Ishikawa (cell line): ENCODE results near the gene RAPSN.
A peak's percentile ranks its signal among the peaks of the same experiment; 100 is the strongest.

Source experiments
- CEBPB ChIP-seq: IDR thresholded peaks from 2 replicates; pipeline ENCODE4 v1.6.1; 2012
- CREB1 ChIP-seq: IDR thresholded peaks from 2 replicates; pipeline ENCODE4 v1.6.1; 2012; ENCODE audit warnings: low read depth
- EGR1 ChIP-seq: IDR thresholded peaks from 2 replicates; pipeline ENCODE4 v1.6.1; 2012
- EP300 ChIP-seq: IDR thresholded peaks from 2 replicates; pipeline ENCODE4 v1.6.1; 2012; ENCODE audit warnings: borderline replicate concordance
- FOXM1 ChIP-seq: IDR thresholded peaks from 2 replicates; pipeline ENCODE4 v1.6.1; 2012; ENCODE audit warnings: low read depth, borderline replicate concordance
- NFIC ChIP-seq: IDR thresholded peaks from 2 replicates; pipeline ENCODE4 v1.6.1; 2012
- RAD21 ChIP-seq: IDR thresholded peaks from 2 replicates; pipeline ENCODE4 v1.6.1; 2012; ENCODE audit warnings: low read depth
- TAF1 ChIP-seq: IDR thresholded peaks from 2 replicates; pipeline ENCODE4 v1.6.1; 2012; ENCODE audit warnings: low read depth, mild to moderate bottlenecking
- TCF12 ChIP-seq: IDR thresholded peaks from 2 replicates; pipeline ENCODE4 v1.6.1; 2012; ENCODE audit warnings: low read depth
- TEAD4 ChIP-seq: IDR thresholded peaks from 2 replicates; pipeline ENCODE4 v1.6.1; 2012
- YY1 ChIP-seq: IDR thresholded peaks from 2 replicates; pipeline ENCODE4 v1.6.1; 2012; ENCODE audit warnings: low read depth
- ZBTB7A ChIP-seq: IDR thresholded peaks from 2 replicates; pipeline ENCODE4 v1.6.1; 2012; ENCODE audit warnings: low read depth
- TF ChIP-seq, protein P1 (sequence below): IDR thresholded peaks from 2 replicates; pipeline ENCODE4 v1.6.1; 2012
- TF ChIP-seq, protein P2 (sequence below): IDR thresholded peaks from 2 replicates; pipeline ENCODE4 v1.6.1; 2012; ENCODE audit warnings: low read depth, mild to moderate bottlenecking
- TF ChIP-seq, protein P3 (sequence below): IDR thresholded peaks from 2 replicates; pipeline ENCODE4 v1.6.1; 2012

Gene RAPSN

GRCh38 chr11:47413908-47414684 lies 34.8 kb downstream of the RAPSN start:
- no peak for TF ChIP-seq EP300
- TF ChIP-seq, protein P1, sequence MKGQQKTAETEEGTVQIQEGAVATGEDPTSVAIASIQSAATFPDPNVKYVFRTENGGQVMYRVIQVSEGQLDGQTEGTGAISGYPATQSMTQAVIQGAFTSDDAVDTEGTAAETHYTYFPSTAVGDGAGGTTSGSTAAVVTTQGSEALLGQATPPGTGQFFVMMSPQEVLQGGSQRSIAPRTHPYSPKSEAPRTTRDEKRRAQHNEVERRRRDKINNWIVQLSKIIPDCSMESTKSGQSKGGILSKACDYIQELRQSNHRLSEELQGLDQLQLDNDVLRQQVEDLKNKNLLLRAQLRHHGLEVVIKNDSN: no peak
- no peak for TF ChIP-seq CEBPB
- TF ChIP-seq YY1: no peak

DNA sequence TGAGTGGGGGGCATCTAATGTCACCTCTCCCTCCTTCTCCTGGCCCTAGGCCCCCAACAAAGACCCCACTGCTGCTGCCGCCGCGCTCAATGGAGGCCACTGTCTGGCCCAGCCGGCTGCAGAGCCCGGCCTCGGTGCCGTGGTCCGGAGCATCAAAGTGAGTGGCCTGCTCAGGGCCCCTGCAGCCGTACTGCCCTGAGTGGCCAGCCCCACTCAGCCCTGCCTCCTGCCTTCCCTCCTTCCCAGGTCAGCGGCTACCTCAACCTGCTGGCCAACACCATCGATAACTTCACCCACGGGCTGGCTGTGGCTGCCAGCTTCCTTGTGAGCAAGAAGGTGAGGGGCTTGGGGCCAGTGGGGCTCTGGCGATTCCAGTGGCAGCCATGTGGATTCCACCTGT lies 35.6 kb downstream of the RAPSN start:
- TF ChIP-seq NFIC (no peak), EGR1 (no peak), YY1 (no peak), TAF1 (no peak), FOXM1 (no peak), CEBPB (no peak)

DNA sequence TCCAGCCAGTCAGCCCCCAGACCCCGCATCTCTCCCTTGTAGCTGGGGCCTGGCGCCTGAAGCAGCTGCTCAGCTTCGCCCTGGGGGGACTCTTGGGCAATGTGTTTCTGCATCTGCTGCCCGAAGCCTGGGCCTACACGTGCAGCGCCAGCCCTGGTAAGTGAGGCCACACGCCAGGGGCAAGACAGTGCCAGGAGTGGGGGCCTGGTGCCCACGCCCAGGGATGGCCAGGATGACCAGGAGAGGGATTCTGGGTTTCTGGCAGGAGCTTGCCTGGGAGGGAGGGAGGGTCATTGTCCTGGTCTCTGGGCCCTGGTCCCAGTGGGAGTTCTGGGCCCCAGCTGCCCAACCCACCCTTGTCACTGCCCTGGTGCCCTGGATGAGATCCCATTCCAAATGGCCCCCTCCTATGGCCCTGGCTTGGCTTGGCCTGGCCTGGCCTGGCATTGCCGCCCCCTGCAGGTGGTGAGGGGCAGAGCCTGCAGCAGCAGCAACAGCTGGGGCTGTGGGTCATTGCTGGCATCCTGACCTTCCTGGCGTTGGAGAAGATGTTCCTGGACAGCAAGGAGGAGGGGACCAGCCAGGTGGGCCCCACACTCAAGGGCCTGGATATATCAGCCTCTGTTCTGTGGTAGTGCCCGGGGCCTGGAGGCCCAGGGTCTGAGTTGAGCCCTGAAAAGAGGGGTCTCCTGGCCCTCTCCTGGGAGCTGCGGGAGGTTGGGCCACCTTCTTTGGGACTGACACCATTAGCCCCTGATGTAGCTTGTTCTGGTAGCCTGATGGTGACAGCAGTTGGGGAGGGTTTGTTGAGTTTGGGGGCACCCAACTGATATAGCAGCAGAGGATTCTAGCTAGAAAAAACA lies 36.8 kb downstream of the RAPSN start:
- no peak for TF ChIP-seq EGR1
- TF ChIP-seq RAD21: peak; percentile 60; the same call in 1 of the 2 replicates
- 0 out of 2 replicates have a peak, but pooled peaks have one; percentile 23 for TF ChIP-seq YY1

- TF ChIP-seq TCF12 (no peak), EGR1 (no peak), CREB1 (no peak), TAF1 (no peak), EP300 (no peak), ZBTB7A (no peak), CEBPB (no peak), TEAD4 (no peak), YY1 (no peak), NFIC (no peak), FOXM1 (no peak), RAD21 (no peak)
- TF ChIP-seq, protein P2, sequence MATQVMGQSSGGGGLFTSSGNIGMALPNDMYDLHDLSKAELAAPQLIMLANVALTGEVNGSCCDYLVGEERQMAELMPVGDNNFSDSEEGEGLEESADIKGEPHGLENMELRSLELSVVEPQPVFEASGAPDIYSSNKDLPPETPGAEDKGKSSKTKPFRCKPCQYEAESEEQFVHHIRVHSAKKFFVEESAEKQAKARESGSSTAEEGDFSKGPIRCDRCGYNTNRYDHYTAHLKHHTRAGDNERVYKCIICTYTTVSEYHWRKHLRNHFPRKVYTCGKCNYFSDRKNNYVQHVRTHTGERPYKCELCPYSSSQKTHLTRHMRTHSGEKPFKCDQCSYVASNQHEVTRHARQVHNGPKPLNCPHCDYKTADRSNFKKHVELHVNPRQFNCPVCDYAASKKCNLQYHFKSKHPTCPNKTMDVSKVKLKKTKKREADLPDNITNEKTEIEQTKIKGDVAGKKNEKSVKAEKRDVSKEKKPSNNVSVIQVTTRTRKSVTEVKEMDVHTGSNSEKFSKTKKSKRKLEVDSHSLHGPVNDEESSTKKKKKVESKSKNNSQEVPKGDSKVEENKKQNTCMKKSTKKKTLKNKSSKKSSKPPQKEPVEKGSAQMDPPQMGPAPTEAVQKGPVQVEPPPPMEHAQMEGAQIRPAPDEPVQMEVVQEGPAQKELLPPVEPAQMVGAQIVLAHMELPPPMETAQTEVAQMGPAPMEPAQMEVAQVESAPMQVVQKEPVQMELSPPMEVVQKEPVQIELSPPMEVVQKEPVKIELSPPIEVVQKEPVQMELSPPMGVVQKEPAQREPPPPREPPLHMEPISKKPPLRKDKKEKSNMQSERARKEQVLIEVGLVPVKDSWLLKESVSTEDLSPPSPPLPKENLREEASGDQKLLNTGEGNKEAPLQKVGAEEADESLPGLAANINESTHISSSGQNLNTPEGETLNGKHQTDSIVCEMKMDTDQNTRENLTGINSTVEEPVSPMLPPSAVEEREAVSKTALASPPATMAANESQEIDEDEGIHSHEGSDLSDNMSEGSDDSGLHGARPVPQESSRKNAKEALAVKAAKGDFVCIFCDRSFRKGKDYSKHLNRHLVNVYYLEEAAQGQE: no peak
- TF ChIP-seq, protein P1: no peak
- TF ChIP-seq, protein P3, sequence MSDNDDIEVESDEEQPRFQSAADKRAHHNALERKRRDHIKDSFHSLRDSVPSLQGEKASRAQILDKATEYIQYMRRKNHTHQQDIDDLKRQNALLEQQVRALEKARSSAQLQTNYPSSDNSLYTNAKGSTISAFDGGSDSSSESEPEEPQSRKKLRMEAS: no peak
Observed at GRCh38 chr11:47410370-47411264, 38.3 kb downstream of the RAPSN start.

GRCh38 chr11:47409440-47410369 lies 39.2 kb downstream of the RAPSN start:
- TF ChIP-seq TCF12: no peak
- TF ChIP-seq YY1: no peak
- no peak for TF ChIP-seq TAF1
- TF ChIP-seq, protein P3: no peak
- TF ChIP-seq, protein P1: no peak
- no peak for TF ChIP-seq RAD21
- TF ChIP-seq NFIC: no peak
- no peak for TF ChIP-seq EP300
- TF ChIP-seq, protein P2: no peak
- no peak for TF ChIP-seq EGR1
- no peak for TF ChIP-seq FOXM1
- no peak for TF ChIP-seq TEAD4
- TF ChIP-seq CREB1: no peak
- TF ChIP-seq ZBTB7A: no peak
- TF ChIP-seq CEBPB: no peak
